GM21423 (cell line): ENCODE results near the gene ZDHHC14.
A peak's percentile ranks its signal among the peaks of the same experiment; 100 is the strongest.
"Not testable (repeated sequence)": the region's sequence is repeated elsewhere in the genome, so short reads cannot be mapped to it uniquely, and the experiment has no call there.

ENCODE experiments used
- ATAC-seq: cut with Tn5 transposase; IDR thresholded peaks from one replicate; pipeline ENCODE4 v1.9.1; 2021; ENCODE audit warnings: mild to moderate bottlenecking, moderate library complexity; ENCODE audit not compliant: unreplicated experiment

ZDHHC14 gene

GRCh38 chr6:157561929-157562810, 181.2 kb downstream of the ZDHHC14 start:
- peak; percentile 30 for ATAC-seq

GRCh38 chr6:157562997-157563396, 182.0 kb downstream of the ZDHHC14 start:
- ATAC-seq = no peak

- peak; percentile 61 for ATAC-seq
Observed at GRCh38 chr6:157563611-157564284, 182.8 kb downstream of the ZDHHC14 start.

GRCh38 chr6:157568702-157569101, 187.7 kb downstream of the ZDHHC14 start:
- ATAC-seq = no peak

GRCh38 chr6:157569543-157569942, 188.6 kb downstream of the ZDHHC14 start:
- no peak for ATAC-seq

- ATAC-seq = no peak
Observed at GRCh38 chr6:157570104-157570503, 189.1 kb downstream of the ZDHHC14 start.

GRCh38 chr6:157570752-157571151, 189.8 kb downstream of the ZDHHC14 start:
- ATAC-seq = no peak

- ATAC-seq = peak; percentile 38
Observed at GRCh38 chr6:157571269-157571668, 190.3 kb downstream of the ZDHHC14 start.

- no peak for ATAC-seq
Observed at GRCh38 chr6:157571950-157572349, 191.0 kb downstream of the ZDHHC14 start.

GRCh38 chr6:157574851-157575424, 193.9 kb downstream of the ZDHHC14 start:
- no peak for ATAC-seq

- ATAC-seq = no peak
Observed at GRCh38 chr6:157575436-157576145, 194.6 kb downstream of the ZDHHC14 start.

- ATAC-seq = not testable (repeated sequence)
Observed at GRCh38 chr6:157576991-157577390, 196.0 kb downstream of the ZDHHC14 start.

GRCh38 chr6:157578527-157578926, 197.5 kb downstream of the ZDHHC14 start:
- not testable (repeated sequence) for ATAC-seq

GRCh38 chr6:157579467-157580031, 198.6 kb downstream of the ZDHHC14 start:
- no peak for ATAC-seq

GRCh38 chr6:157584036-157584435, 203.0 kb downstream of the ZDHHC14 start:
- ATAC-seq = no peak

GRCh38 chr6:157585274-157586087, 204.5 kb downstream of the ZDHHC14 start:
- ATAC-seq = no peak

- no peak for ATAC-seq
Observed at GRCh38 chr6:157586088-157586414, 205.1 kb downstream of the ZDHHC14 start.

GRCh38 chr6:157586476-157587126, 205.6 kb downstream of the ZDHHC14 start:
- no peak for ATAC-seq

- ATAC-seq = no peak
Observed at GRCh38 chr6:157587127-157587926, 206.3 kb downstream of the ZDHHC14 start.
